HG03571 (cell line): ENCODE results near the gene EBF3.

Experiments used
- ATAC-seq: cut with Tn5 transposase; IDR thresholded peaks from one replicate; pipeline ENCODE4 v1.9.1; 2021; ENCODE audit not compliant: unreplicated experiment

EBF3 gene

DNA sequence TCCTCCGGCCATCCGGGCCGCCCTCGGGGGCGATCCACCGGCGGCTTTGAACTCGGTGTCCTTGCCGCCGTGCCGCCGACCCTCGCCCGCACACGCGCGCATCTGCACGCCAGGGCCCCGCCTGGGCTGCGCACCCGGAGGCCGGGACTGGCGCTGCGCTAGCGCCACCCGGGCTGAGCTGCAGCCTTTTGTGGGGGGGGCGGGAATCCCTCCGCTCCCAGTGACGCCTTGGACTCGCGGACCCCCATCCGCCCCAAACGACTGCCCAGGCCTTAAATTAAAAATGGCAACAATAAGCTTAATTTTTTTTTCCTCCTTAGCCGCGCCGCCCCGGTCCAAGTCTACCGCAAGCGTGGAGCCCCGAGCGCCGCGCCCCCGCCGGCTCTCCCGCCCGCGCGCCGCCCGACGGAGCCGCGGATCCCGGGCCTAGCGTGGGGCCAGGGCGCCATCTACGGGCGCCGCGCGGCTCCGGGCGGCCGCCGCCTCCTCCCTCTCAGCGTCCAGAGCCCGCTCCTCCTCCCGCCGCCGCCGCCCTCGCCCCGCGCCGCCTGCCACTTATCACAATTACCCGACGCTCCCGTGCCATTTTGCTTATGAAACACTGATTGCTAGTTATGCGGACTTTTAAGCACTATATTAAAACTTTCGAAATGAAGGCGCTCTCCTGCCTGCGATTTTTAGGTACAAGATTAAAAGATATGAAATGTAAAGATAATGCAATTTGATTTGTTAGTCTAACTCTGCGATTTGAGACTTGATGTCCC lies 7.5 kb upstream of the EBF3 start:
- no peak for ATAC-seq

DNA sequence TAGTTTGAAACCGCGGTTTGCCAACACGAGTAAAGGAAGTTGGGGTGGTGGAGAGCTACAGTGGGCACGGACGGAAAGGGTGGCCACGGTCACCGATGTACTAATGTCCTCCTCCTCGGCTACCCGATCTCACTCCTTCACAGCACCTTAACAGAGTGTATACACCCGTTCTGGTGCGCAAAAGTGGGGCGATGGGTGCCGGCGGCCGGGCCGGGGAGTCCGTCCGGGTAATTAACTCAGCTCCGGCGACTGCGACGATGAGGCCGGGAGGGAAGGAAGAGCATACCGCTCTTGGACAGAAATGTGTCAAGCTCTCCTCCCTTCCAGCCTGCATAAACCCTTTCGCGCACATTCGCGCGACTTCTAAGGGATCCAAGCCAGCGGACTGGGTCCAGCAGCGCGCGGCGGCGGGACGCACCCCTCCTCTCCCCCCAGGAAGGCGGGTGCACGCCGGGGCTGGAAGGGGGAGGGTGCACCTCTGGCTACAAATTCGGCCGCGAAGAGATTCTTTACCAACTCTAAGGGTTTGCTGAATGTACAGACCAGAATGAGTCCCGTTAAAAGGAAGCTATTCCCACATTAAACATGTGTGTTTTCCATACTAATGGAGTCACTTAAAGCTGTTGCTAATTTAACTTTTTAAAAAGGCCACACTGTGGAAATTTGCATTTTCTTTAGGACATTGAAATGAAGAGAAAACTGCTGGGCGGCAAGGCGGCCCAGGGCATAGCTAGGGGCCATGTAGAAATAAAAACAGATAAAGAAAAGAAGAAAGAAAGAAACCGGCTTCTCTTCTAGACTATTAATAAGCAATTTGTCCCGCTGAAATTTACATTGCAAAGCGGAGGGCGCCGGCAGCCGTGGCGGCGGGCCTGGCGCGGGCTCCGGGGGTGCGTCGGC lies 6.6 kb upstream of the EBF3 start:
- ATAC-seq: no peak

DNA sequence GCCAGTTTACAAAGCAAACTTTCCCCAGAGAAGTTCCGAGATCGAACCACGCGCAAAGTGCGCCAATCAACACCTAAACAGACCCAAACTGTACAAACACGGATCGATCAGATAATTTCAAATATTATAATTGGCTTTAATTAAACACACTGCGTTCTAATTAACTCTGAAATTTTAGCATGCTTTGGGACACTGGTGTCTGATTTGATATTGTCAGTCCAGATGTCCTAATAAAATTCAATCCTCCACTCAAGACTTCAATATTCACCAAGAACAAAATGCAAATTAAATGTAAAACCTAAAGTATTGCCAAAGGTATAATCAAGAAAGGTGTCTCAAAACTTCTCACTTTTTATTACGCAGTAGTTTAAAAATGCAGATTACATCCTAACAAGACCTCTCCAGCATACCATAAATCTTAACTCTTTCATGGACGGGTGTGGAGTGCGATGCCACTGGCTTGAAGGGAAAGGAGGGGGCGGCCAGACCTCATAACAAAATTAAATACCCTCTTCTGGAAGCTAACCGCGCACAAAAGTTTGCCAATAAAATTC lies 5.9 kb upstream of the EBF3 start:
- ATAC-seq: no peak

DNA sequence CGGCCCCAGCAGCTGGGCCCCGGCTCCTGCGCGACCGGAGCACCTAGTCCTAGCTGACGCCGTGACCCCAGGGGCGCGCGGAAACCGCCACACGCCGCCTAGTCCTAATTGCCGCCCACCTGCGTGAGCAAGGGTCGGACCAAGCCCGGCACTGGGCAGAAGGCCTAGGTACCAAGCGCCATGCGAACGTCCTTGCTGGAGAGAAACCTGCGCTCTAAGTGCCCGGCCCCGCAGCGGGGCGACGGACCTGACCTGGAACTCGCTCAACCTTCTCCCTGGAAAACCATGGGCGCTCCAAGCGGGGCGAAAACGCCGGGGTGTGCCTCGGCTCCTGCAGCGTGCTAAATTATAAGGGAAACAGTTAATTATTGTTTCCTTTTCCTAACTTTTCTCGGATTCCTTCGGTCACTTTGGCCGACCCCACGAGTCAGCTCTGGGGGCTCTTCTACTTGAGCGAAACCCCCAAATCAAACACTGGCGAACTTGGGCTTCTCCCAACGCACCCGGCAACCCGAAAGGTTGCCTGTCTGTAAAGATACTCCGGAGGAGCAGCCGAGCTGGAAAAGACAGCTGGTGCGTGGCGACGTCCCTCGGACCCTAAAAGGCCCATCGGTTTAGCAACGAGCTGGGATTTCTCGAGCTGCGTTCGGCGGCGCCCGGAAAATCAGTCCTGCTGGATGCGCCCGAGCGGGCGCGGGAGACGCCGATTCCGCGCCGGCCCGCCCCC lies 5.3 kb upstream of the EBF3 start:
- ATAC-seq: no peak

DNA sequence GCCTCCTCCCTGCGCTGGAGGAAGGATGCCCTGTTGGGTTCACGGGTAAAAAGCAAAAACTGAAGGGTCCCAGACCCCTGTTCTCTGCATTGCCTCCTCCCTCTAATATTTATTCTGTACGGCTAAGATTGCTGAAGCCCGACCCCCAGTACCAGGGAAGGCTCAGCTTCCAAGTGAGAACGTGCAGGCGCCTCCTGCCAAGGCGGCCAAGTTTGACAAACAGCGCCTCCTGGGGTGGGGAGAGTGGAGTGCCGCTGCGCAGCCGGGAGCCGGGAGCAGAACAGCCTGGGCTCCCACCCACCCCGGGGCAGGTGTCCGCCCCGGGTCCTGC lies 4.7 kb upstream of the EBF3 start:
- no peak for ATAC-seq

DNA sequence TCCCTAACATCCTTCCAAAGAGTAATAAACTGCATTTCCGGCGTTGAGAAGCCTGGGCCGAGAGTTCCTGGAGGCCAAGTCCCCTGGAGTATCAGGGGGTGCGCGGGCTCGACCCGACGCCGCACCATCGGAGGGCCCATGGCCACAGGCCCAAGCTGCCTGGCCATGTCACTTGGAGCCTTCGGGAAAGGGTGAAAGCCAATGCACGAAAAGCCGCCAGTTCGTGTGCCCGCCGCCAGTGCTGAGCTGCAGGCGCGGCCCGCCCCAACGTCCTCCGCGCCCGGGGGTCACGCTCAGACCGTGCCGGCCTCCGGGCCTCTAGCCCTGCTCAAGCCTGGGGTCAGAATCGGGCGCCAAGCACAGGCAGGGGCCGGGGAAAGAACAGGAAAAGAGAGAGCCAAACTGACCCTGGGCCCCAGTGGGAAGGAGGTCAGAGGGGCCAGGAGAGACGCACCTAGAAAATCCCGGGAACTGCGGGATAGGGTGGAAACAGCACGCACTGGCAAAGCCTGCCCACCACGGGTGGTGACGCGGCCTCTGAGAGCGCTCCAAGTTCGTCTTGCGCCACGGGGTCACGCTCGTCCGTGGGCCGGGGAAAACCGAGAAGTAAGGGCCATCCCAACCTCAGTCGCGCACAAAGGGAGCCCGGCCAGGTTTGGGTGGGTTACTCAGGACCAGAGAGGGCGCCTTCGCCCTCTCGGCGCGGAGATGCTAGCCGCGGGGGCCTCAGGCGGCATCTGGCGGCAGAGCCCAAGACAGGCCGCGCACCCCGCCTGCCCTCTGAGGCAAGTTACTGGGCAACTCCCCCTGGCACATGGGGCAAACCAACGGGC lies 4.2 kb upstream of the EBF3 start:
- no peak for ATAC-seq

DNA sequence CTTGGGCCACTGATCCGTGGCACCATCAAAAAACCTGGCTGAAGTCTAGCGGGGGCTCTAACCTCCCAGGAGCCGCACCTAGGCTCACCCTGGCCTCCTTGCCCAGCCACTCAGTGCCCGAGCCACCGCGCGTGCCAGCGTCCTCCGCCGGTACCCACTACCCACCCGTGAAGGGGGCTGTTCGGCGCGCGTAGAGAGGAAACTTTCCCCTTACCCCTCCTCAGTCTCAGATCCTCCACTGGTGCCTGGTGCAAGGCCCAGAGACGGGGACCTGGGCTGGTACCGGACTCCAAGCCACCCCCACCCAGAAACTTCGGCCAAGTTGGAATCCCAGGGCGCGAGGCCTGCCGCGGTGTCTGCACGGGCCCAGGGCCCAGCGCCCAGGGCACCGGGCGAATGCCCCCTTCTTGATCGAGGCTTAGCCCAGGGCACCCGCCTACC lies 3.5 kb upstream of the EBF3 start:
- no peak for ATAC-seq

DNA sequence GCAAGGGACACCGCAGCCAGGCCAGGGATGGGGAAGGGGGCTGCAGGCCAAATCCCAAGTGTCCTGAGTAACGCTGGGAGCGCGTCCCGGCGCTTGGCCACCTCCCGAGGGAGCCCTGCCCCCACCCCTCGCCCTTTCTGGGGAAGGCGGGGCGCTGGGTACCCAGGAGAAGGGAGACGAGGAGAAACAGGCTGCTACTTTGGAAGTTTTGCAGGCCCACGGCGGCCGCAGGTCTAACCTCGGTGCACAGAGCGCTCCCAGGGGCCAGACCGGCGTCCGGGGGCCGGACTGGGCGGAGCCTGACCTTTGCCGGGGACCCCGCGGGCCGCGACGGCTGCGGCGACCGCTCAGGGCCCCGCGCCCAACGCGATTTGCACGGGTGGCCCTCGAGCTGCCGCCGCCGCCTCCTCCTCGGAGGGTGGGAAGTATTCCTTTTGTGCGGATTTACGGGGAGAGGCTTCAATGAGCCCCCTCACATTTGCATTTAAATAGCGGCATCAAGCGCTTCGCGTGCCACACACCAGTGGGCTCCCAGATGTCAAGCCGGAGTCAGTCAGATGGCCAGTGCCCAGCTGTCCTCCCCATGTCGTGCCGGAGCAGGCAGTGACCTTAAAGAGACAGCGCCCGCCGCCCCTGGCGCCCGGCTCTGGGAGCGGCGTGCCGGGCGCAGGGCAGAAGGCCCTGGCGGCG lies 3.0 kb upstream of the EBF3 start:
- no peak for ATAC-seq

DNA sequence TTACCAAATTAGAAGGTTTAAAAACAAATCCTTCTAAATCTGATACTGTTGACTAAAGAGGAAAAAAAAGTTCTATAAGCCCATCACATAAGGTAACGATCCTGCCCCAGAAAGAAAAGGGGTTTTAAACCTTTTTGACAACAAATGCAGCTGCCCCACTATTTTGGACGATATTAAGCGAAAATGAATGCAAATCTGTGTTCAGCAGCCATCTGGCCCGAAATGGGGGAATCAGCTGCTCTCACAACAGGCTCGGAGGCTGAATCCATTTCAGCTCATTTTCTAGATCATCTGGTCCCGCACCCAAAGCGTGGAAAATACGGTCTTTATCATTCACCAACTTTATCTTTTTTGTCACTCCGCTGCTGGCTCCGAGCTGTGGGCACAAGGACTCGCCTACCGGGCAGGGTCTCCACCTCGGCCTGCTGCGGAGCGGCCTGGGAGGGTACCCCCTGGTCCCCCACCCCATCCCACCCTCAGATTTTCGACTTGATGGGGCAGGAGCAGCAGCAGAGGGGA lies 2.4 kb upstream of the EBF3 start:
- ATAC-seq: no peak

DNA sequence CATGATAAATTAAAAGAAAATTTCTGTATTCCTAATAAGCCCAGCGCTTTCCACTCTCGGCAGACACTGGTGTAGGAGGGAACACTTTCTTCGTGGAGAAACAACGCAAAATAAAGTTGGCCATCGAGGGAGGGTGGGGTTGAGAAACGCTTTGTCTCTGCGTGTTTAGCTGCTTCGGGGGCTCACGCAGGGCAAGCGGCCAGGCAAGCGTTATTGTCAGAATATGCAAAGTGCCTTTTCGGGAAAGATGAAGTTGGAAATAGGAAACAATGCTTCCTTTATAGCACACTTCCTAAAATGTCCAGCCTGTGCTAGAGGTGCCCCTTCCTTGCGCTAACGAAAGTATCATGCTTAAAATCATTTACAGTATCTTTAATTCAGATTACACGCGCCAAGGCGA lies 1.9 kb upstream of the EBF3 start:
- no peak for ATAC-seq

DNA sequence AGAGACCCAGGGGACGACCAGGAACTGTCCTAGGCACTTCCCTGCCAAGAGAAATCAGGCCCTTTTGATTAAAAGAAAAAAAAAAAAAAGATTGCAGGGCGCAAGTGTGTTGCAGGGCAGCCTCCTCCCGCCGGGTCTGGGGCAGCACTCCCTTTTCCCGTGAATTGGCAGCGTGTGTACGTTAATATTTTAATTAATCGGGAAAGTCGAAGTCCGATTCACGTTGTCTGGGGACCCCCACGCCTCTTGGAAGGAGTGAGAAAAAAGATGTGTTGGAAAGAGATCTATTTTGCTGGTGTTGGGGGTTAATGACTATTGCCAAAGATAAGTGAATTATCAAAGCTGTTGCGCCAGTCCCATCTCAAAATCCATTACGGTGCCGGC lies 1.3 kb upstream of the EBF3 start:
- no peak for ATAC-seq

DNA sequence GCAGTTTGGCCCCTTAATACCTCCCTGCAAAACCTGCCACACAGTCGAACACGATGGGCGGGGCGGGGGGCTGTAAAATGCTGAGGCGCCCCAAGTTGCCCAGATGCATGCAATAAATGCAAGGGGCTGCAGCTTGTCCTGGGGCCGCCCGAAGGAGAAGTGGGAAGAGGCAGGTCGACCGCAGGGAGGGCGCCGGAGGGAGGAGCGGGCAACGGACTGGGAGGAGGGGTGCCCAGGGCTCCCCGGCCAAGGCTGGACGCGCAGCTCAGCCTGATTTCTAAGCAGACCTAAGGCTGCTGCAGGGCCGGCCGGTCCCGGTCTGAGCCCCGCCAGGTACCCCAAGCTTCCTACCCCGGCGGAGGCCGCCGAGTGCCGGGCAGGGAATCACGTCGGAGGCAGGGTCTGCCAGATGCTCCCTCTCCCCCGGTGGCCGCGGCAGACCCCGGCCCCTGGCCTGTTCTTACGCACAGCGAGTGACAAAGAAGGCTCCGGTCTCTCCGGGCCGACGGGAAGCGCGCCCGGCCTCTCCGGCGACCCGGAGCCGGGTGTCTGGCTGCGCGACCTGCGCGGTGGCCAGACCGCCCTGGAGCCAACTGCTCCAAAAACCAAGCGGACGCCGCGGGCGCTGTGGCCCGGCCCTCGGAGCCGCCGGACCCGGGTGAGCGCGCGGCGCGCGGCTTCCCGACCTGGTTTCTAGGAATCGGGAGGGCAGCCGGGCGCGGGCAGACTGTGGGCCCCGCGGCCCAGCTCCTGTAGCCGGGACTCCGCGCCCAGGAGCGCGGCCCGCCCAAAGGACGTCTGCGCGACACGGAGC lies 744 bp upstream of the EBF3 start:
- no peak for ATAC-seq

DNA sequence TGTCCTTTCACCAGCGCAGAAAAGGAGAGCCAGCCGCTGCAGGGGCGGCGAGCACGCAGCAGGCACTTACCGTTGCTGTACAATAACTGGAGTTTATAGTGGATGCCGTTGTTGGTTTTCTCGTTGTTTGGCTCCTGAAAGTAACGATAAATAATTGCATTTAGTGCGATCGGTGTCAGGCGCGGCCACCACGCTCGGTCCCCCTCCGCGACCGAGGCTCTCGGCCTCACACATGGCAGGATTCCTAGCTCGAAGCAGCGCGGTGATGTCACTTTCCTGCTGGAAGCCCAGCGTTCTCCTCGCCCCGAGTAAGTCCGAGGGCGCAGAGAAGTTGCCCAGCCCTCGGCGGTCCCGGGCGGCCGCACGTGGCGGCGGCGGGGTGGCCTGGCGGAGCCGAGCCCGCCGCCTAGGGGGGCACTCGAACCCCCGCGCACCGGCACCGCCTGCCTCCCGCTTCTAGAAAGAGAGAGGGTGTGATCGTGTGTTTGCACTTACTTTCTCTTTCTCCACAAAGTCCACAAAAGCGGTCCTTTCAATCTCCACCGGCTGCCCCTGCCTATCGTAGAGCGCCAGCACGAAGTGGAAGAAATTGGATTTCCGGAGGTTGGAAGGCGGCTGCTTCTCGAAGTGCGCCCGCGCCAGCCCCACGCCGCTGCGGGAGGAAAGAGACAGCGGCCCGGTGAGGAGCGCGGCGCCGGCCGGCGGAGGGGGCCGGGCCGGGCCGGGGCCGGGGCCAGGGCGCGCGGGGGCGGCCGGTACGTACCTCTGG lies 1.0 kb downstream of the EBF3 start:
- no peak for ATAC-seq

DNA sequence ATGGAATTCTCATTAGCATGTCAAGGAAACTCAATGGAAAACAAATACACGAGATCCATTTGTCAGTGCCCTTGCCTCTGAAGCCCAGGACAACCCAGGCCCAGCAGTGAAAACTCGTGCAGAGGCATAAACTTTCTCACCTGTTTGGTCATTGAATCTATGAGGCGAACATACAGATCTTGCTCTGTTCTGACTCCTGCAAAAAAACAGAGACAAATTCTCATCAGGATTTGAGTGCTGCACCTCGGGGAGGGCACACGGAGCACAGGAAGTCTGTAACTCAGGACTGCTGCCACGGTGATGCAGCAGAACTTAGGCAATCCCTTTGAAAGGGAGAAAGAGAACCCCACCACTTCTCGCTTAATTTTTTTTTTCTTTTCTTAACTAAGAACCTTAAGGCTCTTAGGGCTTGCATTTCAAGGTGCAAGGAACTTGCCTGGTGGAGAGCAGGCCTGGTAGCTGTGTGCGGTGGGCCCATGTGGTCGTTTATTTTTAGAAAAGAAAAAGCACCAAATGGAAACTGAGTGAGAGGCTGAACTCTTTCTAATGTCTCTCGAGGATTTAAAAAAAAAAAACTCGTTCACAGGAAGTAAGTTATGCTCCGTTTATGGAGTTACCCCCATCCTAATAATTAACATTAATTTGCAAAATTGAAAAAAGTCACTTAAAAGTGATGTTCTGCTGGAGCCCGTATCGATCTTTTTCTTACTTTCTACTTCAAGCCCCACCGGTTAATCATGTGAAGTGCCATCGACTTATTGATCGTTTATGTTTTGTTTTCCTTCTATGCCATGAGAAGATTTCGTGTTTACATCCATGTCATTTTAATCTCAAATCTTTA lies 1.8 kb downstream of the EBF3 start:
- ATAC-seq: no peak

DNA sequence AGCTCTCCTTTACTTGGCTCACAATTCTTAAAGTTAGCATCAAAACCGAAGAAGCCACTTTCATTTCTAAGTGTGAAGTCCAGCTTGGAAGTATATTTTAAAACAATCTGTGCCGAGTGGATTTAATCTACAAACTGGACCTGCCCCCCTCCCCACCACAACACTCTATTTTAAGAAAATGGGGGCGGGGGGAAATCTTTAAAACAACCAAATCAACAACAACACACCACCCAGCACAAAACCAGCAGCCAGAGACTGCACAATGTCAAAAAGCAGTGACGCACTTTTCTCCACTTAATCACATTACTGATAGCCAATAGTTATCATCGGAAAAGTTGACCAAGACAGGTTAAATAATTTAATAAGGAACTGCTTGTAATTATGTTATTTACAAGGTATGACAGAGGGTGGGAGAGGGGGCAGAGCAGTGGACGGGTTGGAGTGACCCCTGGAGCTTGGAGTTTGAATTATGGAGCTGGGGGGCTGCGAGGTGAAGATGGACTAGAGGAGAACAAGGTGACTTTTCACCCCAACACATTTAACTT lies 2.8 kb downstream of the EBF3 start:
- ATAC-seq: no peak

DNA sequence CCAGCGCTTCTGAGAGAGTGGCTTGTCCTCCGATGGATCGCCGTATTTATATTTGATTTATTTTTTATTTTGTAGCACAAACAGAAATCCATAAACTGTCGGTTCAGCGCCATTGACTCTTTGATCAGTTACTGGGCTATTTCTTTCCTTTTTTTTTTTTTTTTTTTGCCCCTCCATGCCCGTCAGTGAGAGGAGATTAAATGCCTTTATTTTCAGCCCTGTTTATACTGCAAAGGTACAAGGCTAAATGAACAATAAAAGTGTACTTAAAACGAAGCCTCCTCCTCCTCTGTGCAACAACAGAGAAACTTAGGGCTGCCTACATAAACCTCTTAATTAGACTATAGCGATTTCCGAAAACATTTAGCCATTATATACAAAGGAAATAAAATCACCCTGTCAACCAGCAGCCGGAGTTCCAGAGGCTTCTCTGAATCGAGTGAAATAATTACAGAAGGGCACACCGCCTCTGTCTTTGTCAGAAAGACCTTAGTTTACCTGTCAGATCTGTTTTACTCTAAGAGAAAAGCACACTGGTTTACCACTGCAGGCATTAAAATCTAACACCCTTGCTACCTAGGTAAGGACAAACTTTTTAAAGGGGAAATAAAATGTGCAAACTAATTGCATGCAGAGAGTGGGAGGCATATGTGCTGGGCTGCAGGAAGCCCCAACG lies 3.5 kb downstream of the EBF3 start:
- ATAC-seq: no peak
